Testis (tissue), 3 donors: ENCODE measurements around the gene MACROD1. TPM values are rescaled to one million over a fixed set of nuclear protein-coding genes. Genes with fewer than 3 reads are reported as not detected.

Experiments used
- DNase-seq: peaks from one replicate; pipeline ENCODE4 v3.0.0-alpha.2; 2019
- H3K27ac ChIP-seq, 2 donors: fragments of 200-600 bp; sonication (generic); one replicate each; pipeline ENCODE4 v1.5.1; 2019
- H3K27me3 ChIP-seq: fragments of 200-600 bp; sonication (generic); one replicate; pipeline ENCODE4 v1.5.1; 2019
- H3K36me3 ChIP-seq: fragments of 200-600 bp; sonication (generic); one replicate; pipeline ENCODE4 v1.5.1; 2017; ENCODE audit warnings: low read depth; ENCODE audit errors: missing control alignments
- H3K4me1 ChIP-seq: fragments of 200-600 bp; sonication (generic); one replicate; pipeline ENCODE4 v1.5.1; 2019
- H3K4me3 ChIP-seq, 2 donors: fragments of 200-600 bp; sonication (generic); one replicate each; pipeline ENCODE4 v1.5.1; 2017 to 2019
- H3K9me3 ChIP-seq: fragments of 200-600 bp; sonication (generic); one replicate; pipeline ENCODE4 v1.5.1; 2017
- CTCF ChIP-seq, 3 experiments: fragments of 450-650 bp in 2 of 3; fragments of 200-600 bp in 1 of 3; sonication (generic) in 1 of 3; IDR thresholded peaks; one replicate each; pipeline ENCODE4 v1.5.1; 2016 to 2019; ENCODE audit warnings: antibody characterized with exemption in 3 of 3, mild to moderate bottlenecking in 2 of 3, moderate library complexity in 1 of 3
- POLR2A ChIP-seq: fragments of 450-650 bp; IDR thresholded peaks from one replicate; pipeline ENCODE4 v1.6.1; 2017; ENCODE audit warnings: antibody characterized with exemption, mild to moderate bottlenecking, moderate library complexity
- WGBS, 2 donors: methylation state at CpG; one replicate each; pipeline ENCODE4 v1.1.5; 2018; 5-methylcytosine and 5-hydroxymethylcytosine counted together
- intact Hi-C: fragments of 100-400 bp; cut with DNase I; formaldehyde crosslinking; loops from one replicate; pipeline ENCODE4 v1.15.1; 2023; ENCODE audit warnings: low total_unique reads
- polyA plus RNA-seq: library from polyadenylated mRNA; stranded (reverse); fragments of 350-450 nt; fragmentation: Illumina TruSeq; extraction: RNeasy Lipid Tissue Mini Kit (QIAGEN cat#74804); gene quantifications from one replicate; pipeline ENCODE4 v1.2.3, GENCODE V29; 2014; ENCODE audit warnings: low read depth, low replicate concordance; ENCODE audit not compliant: insufficient read depth
- total RNA-seq, 2 donors: library from RNA; depleted of rRNA; stranded (reverse); fragments of >200 nt; gene quantifications; one replicate each; pipeline ENCODE4 v1.2.3, GENCODE V29; 2016

MACROD1 gene
- total and polyA plus RNA-seq, 3 donors from 2014 or later, result 13.3 to 15.3 (median 14.1) TPM

DNA sequence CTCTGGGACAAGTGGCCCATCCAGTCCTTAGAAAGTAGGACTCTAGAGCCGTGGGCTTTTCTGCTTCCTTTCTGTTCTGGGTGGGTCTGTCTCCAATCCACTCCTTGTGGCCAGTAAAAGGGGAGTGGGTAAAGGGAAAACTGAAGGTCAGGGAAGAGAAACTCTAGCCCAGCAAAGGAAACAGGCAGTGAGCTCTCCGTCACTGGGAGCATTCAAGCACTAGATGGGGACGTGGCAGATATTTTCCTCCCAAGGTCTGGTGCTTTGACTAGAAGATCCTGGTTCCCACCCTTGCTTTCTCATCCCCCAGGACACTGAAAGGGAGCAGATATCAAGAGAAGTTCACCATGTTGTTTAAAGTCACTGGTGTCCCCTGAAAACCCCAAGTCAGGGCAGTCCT, 42.2 kb downstream of the MACROD1 start:
- H3K27me3 ChIP-seq, result no peaks in the 10 kb centered on the region
- no peaks in the 10 kb centered on the region for H3K9me3 ChIP-seq
- WGBS, 2 donors, result 87 to 97% methylated on average over 3 of the region's 3 CpGs
- TF ChIP-seq POLR2A, result no peak
- TF ChIP-seq CTCF (IDR thresholded peaks at IDR 0.05), result no peak
- intact Hi-C loops, result no loop called here
- peaks cover 9% of the 10 kb centered on the region for H3K4me1 ChIP-seq
- H3K36me3 ChIP-seq, result no peaks in the 10 kb centered on the region
- H3K4me3 ChIP-seq, result no peak overlapping the region
- no peak overlapping the region for H3K27ac ChIP-seq
- no peak for DNase-seq

DNA sequence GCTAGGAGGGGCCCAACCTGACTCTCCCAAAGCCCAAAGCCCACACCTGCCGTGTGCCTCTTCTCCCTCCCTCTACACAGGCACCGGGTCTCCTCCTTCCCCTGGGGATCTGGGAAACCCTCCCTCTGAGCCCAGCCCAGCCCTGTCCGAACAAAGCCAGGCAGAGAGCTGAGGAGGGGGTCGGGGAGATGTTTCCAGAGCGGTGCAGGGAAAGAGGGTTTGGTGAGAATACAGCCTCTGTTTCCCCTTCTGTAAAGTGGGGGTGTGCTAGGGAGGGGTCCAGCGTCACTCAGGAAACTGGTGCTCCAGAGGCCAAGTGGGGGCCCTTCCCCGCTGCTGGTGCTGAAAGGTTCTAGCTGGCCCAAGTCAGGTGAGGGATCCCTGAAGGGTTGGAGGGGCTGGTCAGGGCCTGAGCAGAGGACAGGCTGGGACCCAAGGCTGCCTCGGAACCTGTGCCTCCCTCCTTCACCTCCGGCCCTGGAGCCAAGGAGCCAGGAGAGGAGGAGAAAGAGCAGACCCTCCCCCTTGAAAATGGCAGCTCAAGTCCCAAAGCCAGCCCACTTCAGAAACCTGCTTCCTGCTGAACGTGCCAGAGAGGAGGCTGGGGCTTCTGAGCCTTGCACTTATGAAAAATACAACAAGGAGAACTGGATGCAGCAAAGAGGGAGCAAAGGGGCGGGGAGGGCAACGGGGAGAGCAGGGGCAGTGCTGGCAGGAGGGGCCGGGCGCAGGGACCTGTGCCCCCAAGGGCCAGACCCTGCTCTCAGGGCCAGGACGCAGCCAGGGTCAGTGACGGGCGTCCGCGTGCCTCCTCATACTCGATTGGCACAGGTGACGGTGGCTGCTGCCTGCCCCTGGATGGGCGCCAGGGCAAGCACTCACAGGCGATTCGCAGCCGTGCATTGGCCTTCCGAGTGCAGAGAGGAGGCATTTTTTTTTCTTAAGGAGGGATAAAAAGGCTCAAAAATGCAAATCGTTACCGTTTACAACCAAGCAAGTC, 43.2 kb downstream of the MACROD1 start:
- H3K27me3 ChIP-seq, result no peaks in the 10 kb centered on the region
- no peaks in the 10 kb centered on the region for H3K36me3 ChIP-seq
- H3K4me3 ChIP-seq, result no peak overlapping the region
- no peaks in the 10 kb centered on the region for H3K9me3 ChIP-seq
- intact Hi-C loops, result no loop called here
- H3K27ac ChIP-seq, result no peak overlapping the region
- peaks cover 12% of the 10 kb centered on the region for H3K4me1 ChIP-seq
- 49 to 71% methylated on average over 24 to 28 of the region's 28 CpGs for WGBS, 2 donors
- TF ChIP-seq CTCF (IDR thresholded peaks at IDR 0.05) (no peak), POLR2A (no peak)
- peak; percentile 61 for DNase-seq

DNA sequence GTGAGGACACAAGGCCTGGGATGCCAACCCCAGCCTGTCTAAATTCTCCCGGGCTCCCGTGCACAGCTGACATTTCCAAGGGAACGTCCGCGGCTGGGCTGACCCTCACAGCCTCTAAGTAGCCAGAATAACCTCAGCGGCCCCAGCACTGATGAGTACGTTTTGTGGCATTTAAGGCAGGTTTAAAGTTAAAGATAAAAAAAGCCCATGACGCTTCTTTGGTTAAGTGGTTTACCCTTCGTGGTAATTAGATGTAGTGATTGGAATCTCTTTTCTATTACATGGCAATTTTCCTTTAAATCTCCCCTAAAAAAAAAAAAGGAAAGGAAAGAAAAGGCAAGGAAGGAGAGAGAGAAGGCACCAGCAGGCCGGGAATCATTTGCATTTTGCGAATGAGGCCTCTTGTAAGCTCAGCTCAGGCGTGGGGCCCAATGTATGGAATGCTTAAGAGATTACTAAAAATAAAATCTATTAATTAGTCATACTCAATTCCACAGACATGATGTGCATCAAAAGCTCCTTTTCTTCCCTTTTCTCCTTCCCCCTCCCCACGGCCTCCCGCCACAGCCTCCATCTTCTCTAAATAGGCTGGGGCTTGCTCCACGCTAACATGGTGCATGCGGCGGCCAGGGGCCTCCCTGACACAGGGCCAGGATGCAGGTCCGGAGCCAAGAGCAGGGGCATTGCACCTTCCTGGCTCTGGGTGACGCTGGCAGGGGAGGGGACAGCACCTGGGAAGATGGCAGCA, 44.1 kb downstream of the MACROD1 start:
- Histone ChIP-seq H3K9me3 (no peaks in the 10 kb centered on the region), H3K4me1 (peaks cover 12% of the 10 kb centered on the region), H3K27me3 (no peaks in the 10 kb centered on the region), H3K27ac (no peak overlapping the region), H3K4me3 (no peak overlapping the region), H3K36me3 (no peaks in the 10 kb centered on the region)
- intact Hi-C loops, result no loop called here
- DNase-seq, result no peak
- TF ChIP-seq CTCF (IDR thresholded peaks at IDR 0.05), result no peak
- 87 to 88% methylated on average over 19 of the region's 19 CpGs for WGBS, 2 donors

DNA sequence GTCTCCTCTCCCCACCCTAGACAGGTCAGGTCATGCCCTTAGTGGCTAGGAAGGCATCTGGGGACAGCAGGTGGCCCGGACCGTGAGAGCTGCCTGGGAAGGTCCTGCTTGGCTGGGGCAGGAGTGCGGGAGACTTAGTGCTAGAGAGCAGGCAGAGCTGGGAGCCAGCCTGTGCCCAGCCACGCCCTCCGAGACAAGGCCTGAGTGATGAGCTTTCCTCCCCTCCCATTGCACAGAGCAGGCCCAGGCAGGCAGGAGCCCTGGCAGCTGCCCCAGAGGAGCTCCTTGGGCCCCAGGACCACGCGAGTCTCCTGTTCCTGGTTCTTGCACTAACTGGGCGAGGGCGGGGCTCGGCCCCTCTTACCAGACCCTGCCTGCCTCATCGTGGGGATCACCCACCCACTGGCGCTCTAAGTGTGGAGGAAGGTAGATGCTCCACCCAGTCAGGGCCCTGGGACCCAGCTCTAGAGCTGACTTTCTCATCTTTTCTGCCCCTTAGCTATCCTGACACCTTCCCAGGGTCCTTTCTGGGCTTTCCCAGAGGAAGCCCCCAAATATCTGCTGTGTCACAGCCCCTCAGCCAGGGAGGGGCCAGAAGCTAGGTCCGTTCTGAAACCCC, 44.9 kb downstream of the MACROD1 start:
- H3K27ac ChIP-seq, result no peak overlapping the region
- no peaks in the 10 kb centered on the region for H3K36me3 ChIP-seq
- intact Hi-C loops, result no loop called here
- WGBS, 2 donors, result 82 to 100% methylated on average over 1 to 13 of the region's 13 CpGs
- H3K27me3 ChIP-seq, result no peaks in the 10 kb centered on the region
- DNase-seq, result no peak
- TF ChIP-seq CTCF (IDR thresholded peaks at IDR 0.05) (no peak), POLR2A (no peak)
- peaks cover 12% of the 10 kb centered on the region for H3K4me1 ChIP-seq
- H3K4me3 ChIP-seq, result no peak overlapping the region
- H3K9me3 ChIP-seq, result no peaks in the 10 kb centered on the region
